HG03442 (cell line): Measurements from ENCODE around the gene NLRC5.

Source experiments
- ATAC-seq: cut with Tn5 transposase; IDR thresholded peaks from one replicate; pipeline ENCODE4 v1.9.1; 2021; ENCODE audit warnings: mild to moderate bottlenecking, moderate library complexity; ENCODE audit not compliant: unreplicated experiment

NLRC5 gene, protein sequence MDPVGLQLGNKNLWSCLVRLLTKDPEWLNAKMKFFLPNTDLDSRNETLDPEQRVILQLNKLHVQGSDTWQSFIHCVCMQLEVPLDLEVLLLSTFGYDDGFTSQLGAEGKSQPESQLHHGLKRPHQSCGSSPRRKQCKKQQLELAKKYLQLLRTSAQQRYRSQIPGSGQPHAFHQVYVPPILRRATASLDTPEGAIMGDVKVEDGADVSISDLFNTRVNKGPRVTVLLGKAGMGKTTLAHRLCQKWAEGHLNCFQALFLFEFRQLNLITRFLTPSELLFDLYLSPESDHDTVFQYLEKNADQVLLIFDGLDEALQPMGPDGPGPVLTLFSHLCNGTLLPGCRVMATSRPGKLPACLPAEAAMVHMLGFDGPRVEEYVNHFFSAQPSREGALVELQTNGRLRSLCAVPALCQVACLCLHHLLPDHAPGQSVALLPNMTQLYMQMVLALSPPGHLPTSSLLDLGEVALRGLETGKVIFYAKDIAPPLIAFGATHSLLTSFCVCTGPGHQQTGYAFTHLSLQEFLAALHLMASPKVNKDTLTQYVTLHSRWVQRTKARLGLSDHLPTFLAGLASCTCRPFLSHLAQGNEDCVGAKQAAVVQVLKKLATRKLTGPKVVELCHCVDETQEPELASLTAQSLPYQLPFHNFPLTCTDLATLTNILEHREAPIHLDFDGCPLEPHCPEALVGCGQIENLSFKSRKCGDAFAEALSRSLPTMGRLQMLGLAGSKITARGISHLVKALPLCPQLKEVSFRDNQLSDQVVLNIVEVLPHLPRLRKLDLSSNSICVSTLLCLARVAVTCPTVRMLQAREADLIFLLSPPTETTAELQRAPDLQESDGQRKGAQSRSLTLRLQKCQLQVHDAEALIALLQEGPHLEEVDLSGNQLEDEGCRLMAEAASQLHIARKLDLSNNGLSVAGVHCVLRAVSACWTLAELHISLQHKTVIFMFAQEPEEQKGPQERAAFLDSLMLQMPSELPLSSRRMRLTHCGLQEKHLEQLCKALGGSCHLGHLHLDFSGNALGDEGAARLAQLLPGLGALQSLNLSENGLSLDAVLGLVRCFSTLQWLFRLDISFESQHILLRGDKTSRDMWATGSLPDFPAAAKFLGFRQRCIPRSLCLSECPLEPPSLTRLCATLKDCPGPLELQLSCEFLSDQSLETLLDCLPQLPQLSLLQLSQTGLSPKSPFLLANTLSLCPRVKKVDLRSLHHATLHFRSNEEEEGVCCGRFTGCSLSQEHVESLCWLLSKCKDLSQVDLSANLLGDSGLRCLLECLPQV (N-terminal part only)

GRCh38 chr16:56988948-56989945 lies at the start of gene NLRC5:
Gene NLRC5 (plus strand): TSS chr16:56989557. CDS start chr16:57020713, 31,156 bp downstream.
- ATAC-seq = peak; percentile 71

DNA sequence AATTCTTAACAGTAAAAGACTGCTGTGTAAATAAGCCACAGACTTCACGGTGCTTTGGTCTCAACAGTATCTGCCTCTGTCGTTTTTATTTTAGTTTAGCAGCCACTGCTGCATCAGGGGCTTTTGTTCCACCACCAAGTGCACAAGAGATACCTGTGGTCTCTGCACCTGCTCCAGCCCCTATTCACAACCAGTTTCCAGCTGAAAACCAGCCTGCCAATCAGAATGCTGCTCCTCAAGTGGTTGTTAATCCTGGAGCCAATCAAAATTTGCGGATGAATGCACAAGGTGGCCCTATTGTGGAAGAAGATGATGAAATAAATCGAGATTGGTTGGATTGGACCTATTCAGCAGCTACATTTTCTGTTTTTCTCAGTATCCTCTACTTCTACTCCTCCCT lies 49.6 kb upstream of the NLRC5 start:
- ATAC-seq = no peak

GRCh38 chr16:56941092-56941491 lies 48.3 kb upstream of the NLRC5 start:
- no peak for ATAC-seq

DNA sequence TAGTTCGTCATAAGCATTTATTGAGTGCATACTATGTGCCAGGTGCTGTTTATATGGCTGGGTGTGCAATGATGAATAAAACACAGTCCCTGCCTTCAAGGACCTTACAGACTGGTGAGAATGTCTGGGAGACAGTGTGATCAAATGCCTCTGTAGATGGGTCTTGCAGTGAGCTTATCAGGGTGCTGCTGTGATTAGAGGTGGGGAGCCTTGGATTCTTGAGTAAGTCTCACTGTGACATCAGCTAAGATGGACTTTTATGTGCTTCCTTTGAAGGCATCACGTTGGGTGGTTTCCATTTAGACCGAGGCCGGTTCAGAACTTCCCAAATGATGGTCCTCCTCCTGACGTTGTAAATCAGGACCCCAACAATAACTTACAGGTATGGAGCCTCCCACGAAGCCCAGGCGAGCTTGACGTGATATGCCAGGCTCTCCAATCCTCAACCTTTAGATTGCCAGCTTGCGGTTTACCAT lies 47.5 kb upstream of the NLRC5 start:
- ATAC-seq = no peak

DNA sequence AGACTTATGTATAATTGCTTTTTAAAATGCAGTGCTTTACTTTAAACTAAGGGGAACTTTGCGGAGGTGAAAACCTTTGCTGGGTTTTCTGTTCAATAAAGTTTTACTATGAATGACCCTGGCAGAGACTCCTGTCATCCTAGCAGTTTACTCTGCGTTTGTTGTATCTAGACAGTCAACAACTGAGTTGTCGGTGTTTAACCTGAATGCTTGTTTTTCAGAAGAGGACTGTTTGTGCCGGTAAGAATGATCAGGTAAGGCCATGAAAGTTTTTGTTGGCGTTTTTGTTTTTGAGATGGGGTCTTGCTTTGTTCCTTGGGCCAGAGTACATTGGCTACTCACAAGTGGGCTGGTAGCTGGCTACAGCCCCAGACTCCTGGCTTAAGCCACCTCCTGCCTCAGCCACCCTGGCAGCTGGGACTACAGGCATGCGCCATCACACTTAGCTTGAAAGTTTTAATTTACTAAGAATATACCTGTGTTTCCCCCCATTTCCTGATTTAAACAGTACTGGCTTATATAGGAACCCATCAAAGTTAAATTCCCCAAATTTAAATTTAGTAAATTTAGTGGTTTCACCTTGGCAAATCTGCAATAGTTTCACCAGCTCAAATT lies 45.5 kb upstream of the NLRC5 start:
- ATAC-seq = no peak

DNA sequence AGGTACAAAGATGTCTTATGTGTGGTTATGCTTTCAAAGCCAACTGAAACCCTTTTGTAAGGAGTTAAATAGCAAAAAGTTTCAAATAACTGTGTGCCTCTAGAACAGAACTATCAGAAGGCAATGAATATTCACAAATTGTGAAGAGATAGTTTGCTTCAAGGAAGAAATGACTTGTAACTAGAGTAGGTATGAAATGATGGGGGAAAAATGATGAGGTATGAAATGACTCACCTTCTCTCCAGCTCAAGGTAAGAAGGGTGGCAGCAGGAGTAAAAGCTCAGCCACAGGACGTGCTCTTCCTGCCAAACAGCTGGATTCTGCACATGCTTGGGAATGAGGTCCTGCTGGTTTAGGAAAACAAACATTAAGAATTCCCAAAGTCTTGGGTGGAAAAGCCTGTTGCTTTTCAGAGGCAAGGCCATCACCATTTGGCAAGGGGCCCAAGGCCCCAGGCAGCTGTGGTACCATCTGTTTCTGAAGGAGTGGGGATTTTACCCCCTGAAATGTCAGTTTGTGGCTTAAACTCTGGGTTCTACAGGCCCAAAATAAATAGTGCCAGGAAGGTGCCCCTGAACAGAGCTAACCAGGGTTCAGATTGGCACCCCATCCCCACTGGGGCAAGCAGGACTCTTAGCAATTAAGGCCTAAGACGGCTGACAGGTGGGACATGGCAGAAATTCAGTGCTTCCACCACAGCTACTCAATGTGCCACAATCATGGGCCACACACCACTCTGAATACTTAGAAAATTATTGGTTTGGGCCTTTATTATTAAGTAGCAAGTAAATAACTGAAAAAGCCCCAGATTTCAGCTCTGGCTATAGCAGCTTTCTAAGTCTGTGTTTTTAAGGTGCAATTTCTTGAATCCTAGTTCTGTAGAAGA lies 44.2 kb upstream of the NLRC5 start:
- peak; percentile 52 for ATAC-seq

DNA sequence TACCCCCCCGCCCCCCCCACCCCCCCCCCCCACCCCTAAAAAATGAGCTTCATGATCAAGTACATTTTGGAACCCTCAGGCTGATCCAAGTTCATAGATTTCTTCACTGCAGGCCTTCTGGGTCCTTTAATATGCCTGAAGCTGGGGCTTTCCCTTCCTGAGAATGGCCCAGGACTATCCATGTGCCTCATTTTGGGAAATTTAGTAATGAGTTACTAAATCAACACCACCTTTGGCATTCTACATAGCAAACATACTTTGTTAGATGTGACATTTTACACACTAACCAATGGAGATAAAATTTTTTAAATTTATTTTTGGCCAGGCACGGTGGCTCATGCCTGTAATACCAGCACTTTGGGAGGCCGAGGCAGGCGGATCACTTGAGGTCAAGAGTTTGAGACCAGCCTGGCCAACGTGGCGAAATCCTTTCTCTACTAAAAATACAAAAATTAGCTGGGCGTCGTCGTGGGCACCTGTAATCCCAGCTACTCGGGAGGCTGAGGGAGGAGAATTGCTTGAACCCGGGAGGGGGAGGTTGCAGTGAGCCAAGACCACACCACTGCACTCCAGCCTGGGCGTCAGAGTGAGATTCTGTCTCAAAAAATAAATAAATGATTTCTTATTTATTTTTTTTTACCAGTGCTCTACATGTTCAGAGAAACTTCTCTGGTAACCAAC lies 43.4 kb upstream of the NLRC5 start:
- ATAC-seq = no peak

DNA sequence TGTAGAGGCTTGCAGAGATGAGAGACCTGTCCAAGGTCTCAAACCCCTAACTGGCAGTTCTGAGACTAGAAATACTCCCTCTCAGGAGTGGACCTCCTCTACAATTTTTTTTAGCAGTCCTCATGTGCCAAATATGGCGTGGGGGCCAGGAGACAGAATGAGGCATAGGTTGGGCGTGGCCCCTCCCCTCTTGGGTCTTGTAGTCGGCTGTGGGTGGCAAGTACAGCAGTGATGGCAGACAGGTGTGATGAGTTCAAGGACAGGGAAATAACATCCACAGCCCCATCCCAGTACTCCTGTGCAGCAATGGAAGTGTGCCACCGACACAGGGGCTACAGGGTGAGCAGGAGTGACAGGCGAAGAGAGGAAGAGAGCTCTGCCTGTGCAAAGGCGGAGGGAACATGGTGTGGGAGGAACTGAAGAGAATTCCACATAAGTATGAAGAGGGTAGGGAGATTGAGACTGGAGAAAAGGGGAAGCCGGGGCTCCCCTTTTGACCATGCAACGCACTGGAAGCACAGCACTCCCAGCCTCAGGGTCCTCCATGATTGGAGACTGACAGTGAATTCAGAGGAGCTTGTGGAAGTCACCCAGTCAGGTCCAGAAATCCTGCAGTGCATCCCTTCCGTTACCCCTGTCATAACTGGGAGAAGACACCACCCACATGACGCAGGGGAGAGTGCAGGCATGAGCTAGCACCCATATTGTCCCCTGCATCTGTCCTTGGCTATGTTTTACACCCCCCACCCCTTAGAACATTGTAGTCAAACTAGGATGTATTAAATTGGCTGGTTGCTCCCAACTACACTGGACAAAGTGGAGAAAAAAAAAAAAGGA lies 42.4 kb upstream of the NLRC5 start:
- no peak for ATAC-seq

DNA sequence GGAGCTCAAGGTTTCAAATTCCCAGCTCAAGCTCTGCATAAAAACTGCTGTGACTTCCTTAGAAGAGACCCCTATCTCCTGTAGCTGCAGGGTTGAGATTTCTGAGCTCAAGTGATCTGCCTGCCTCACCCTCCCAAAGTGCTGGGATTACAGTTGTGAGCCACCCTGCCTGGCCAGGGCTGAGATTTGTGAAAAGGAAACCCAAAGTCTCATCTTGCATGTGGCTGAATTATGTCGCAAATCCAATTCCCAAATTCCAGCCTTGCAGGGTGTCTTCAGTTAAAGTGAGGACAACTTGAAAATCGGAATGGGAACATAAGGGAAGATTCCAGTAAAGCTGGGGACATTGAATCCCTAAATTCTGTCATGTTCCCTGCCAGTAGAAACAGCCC lies 41.8 kb upstream of the NLRC5 start:
- no peak for ATAC-seq

GRCh38 chr16:56948234-56948633 lies 41.1 kb upstream of the NLRC5 start:
- no peak for ATAC-seq

DNA sequence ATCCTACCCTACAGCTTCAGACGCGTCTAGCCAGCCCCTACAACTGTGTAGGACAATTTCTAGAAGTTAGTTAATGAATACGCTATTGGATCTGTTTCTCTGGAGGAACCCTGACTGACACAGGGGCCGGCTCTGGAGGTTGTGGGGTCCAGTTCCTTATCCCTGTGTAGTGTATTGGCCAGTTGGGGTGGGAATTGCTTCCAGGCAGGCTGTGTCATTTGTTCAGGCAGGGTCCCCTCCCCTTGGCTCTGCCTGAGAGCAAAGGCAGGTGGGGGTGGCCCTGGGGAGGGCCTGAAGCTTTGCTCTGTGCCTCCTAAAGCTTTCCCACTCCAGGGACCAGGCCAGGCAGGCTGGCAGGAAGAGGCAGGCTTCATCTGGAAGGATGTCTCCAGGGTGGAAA lies 39.3 kb upstream of the NLRC5 start:
- ATAC-seq = no peak

GRCh38 chr16:56950455-56950854 lies 38.9 kb upstream of the NLRC5 start:
- ATAC-seq = no peak

DNA sequence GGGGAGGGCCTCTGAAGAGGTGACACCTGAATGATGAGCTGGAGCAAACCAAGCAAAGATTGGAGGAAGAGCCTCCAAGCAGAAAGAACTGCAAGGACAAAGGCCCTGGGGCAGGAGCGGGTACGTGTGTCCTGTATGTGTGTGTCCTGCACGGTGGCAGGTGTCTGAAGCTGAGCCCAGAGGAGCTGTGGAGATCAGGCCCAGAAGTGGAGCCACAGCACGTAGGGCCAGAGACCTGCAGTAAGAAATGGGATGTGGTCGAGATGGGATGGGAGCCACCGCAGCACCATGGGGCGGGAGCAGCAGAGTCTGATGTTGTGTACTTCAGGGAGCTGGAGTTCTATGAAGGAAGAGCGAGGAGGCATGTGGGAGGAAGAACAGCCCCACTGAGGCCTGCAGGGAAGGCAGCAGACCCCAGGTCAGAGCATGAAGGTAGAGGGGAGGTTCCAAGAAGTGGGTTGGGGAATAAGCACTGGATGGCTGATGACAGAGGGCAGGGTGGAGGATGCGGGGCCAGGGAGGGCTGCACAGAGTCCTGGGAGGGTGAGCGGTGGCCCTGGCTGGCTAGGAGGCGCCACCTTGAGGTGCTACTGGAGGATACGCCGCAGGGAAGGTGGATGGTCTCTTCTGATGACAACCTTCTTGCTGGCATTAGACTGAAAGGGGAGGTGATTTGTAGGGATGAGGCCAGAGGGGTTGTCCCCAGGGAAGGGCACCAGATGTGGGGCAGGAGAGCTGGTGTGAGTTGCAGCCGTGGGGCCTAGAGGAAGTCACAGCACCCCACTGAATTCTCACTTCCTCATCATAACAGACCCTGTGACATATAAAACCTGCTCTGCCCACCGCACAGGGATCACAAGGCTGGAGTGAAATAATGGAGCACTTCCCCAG lies 38.2 kb upstream of the NLRC5 start:
- ATAC-seq = peak; percentile 62

GRCh38 chr16:56953006-56953405 lies 36.4 kb upstream of the NLRC5 start:
- ATAC-seq = no peak

DNA sequence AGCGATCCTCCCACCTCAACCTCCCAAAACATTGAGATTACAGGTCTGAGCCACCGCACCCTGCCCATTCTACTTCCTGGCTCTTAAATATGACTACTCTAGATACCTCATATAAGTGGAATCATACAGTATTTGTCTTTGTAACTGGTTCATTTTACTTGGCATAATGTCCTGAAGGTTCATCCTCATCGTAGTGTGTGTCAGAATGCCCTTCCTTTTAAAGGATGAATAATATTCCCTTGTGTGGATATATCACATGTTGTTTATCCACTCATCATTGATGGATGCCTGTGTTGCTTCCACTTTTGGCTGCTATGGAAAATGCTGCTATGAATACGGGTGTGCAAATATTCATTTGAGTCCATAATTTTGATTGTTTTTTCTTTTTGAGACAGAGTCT lies 33.3 kb upstream of the NLRC5 start:
- no peak for ATAC-seq

DNA sequence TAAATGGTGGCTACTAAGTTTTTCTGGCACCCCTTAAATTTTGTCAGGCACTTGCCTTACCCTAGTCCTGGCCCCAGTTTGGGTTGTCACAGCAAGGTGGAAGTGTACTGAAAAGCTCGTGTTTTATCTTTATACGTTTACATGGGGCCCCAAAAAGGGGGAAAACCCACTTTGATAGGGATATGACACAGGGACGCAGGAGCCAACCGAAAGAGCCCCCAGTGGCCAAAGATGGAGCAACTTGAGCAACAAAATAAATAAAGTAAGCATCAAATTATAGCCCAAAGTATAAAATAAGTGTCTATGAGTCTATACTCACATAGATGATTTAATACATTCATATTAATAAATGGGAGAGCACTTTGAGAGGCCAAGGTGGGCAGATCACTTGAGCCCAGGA lies 32.6 kb upstream of the NLRC5 start:
- no peak for ATAC-seq
